AG04450 (cell line): Measurements from ENCODE around the gene UAP1L1. TPM values are rescaled to one million over a fixed set of nuclear protein-coding genes. Genes with fewer than 3 reads are reported as not detected.

ENCODE experiments used
- CTCF ChIA-PET: fragments of 300-600, 350-600 bp; formaldehyde crosslinking; extraction: SDS; loops from one replicate; lab custom pipeline; 2022; ENCODE audit warnings: antibody characterized with exemption, inconsistent platforms; lab: Charles Lee
- POLR2A ChIA-PET: fragments of 350-600 bp; formaldehyde crosslinking; extraction: SDS; loops from one replicate; lab custom pipeline; 2021; ENCODE audit warnings: antibody characterized with exemption, inconsistent platforms; lab: Yijun Ruan, JAX
- DNase-seq: peaks from one replicate; pipeline ENCODE4 v3.0.0-alpha.2; 2011; ENCODE audit warnings: low read depth, low spot score
- H3K27ac ChIP-seq: one replicate; pipeline ENCODE4 v1.5.1; 2012; ENCODE audit warnings: low read depth, low read length, control low read depth
- H3K27me3 ChIP-seq: one replicate; pipeline ENCODE4 v1.6.0; 2012; ENCODE audit warnings: low read length; ENCODE audit not compliant: control insufficient read depth, insufficient read depth
- H3K4me3 ChIP-seq: 2 replicates; pipeline ENCODE4 v1.5.1; 2011; ENCODE audit warnings: mild to moderate bottlenecking, low read depth, low read length, control low read depth
- H3K9me3 ChIP-seq: 2 replicates; pipeline ENCODE4 v1.5.1; 2012; ENCODE audit warnings: low read length; ENCODE audit not compliant: control insufficient read depth, insufficient read depth
- polyA plus RNA-seq: library from polyadenylated mRNA; depleted of rRNA; stranded (reverse); fragments of >200 nt; gene quantifications from 2 replicates; pipeline ENCODE4 v1.2.3, GENCODE V29; 2011
- TF ChIP-seq, protein P1 (sequence below): IDR thresholded peaks from 2 replicates; pipeline ENCODE4 v1.5.1; 2011; ENCODE audit warnings: low read depth, low read length, control low read depth, inconsistent platforms

Gene UAP1L1
- polyA plus RNA-seq, 1 experiment: 5.1 TPM

GRCh38 chr9:137084526-137084925 lies 7.2 kb downstream of the UAP1L1 start:
- Histone ChIP-seq H3K27ac (peak overlapping the region; percentile 31), H3K27me3 (no peaks in the 10 kb centered on the region), H3K9me3 (no peaks in the 10 kb centered on the region), H3K4me3 (no peak overlapping the region)
- TF ChIP-seq, protein P1, sequence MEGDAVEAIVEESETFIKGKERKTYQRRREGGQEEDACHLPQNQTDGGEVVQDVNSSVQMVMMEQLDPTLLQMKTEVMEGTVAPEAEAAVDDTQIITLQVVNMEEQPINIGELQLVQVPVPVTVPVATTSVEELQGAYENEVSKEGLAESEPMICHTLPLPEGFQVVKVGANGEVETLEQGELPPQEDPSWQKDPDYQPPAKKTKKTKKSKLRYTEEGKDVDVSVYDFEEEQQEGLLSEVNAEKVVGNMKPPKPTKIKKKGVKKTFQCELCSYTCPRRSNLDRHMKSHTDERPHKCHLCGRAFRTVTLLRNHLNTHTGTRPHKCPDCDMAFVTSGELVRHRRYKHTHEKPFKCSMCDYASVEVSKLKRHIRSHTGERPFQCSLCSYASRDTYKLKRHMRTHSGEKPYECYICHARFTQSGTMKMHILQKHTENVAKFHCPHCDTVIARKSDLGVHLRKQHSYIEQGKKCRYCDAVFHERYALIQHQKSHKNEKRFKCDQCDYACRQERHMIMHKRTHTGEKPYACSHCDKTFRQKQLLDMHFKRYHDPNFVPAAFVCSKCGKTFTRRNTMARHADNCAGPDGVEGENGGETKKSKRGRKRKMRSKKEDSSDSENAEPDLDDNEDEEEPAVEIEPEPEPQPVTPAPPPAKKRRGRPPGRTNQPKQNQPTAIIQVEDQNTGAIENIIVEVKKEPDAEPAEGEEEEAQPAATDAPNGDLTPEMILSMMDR: no peak
- ChIA-PET CTCF (interaction anchor here (1.0 to 1.9 kb wide), 2 partner anchors 17 kb away, joined by 3 to 11 read pairs; no protein-coding TSS in a partner anchor), POLR2A (interaction anchor here (1.4 kb wide), 1 partner anchor 104 kb away, joined by 3 read pairs; the partner anchor contains the start of gene SSNA1)
- DNase-seq: no peak

- TF ChIP-seq, protein P1: no peak
- POLR2A ChIA-PET: interaction anchor here (0.6 to 2.1 kb wide), 13 partner anchors 13 to 393 kb away, joined by 3 to 12 read pairs (median 4); partner anchors contain the start of genes ANAPC2, NPDC1, RNF224 and SSNA1
These were observed 8.7 kb downstream of the UAP1L1 start for GRCh38 chr9:137085920-137086530.

DNA sequence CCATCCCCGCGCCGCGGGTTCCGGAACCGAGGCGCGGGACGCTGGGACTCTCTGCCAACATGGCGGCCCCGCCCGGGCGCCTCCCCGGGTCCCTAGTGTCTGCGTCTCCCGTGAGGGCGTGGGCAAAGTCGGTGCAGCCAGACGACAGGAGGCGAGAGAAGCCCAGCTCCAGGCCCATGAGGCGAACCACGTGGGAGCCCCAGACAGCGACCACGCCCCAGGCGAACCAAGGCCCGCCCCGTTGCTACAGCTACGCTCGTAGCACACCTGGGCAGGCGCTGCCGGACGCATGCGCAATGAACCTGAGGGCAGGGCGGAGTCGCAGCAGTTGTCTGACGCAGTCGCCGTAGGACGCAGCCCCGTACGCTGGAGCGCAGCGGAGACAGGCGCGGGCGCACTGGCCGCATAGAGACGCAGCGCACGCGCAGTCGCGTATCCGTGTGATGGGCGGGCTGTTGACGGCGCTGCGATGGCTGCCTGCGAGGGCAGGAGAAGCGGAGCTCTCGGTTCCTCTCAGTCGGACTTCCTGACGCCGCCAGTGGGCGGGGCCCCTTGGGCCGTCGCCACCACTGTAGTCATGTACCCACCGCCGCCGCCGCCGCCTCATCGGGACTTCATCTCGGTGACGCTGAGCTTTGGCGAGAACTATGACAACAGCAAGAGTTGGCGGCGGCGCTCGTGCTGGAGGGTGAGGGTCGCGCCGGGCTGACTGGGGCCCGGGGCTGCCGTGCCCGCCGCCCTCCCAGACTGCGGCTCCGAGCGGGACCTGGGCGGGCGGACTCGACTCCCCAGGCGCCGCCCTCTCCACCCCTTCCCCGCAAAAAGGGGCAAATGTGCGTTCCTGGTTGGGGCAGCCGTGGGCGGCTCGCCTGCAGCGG lies 9.5 kb downstream of the UAP1L1 start, which contains the start of gene MAN1B1:
TSS of gene MAN1B1 (plus strand) at position 455 of the 878 bp plus-strand sequence. CDS start at position 470, 15 bp downstream.
- Histone ChIP-seq H3K4me3 (peak within 1 kb of the TSS; percentile 76), H3K27me3 (no peaks in the 10 kb centered on the region), H3K27ac (peak within 1 kb of the TSS; percentile 75), H3K9me3 (no peaks in the 10 kb centered on the region)
- POLR2A ChIA-PET: interaction anchor here (0.6 to 2.1 kb wide), 19 partner anchors 9 to 393 kb away, joined by 3 to 12 read pairs (median 4); partner anchors contain the start of genes ANAPC2, NPDC1, RNF224 and SSNA1
- TF ChIP-seq, protein P1: no peak
- CTCF ChIA-PET: interaction anchor here (0.6 to 1.7 kb wide), 5 partner anchors 19 to 314 kb away, joined by 4 to 7 read pairs (median 5); no protein-coding TSS in a partner anchor
- DNase-seq: peak; percentile 97

More at GRCh38 chr9:137085920-137086530, 8.7 kb downstream of the UAP1L1 start:
- DNase-seq: no peak
- CTCF ChIA-PET: interaction anchor here (0.6 to 1.7 kb wide), 5 partner anchors 18 to 313 kb away, joined by 4 to 7 read pairs (median 5); no protein-coding TSS in a partner anchor
- peak overlapping the region; percentile 76 for H3K4me3 ChIP-seq
- no peaks in the 10 kb centered on the region for H3K9me3 ChIP-seq
- H3K27me3 ChIP-seq: no peaks in the 10 kb centered on the region
- H3K27ac ChIP-seq: peak overlapping the region; percentile 65

- no peaks in the 10 kb centered on the region for H3K27me3 ChIP-seq
- CTCF ChIA-PET: interaction anchor here (0.7 to 1.7 kb wide), 3 partner anchors 41 to 149 kb away, joined by 3 to 6 read pairs (median 5); no protein-coding TSS in a partner anchor
- TF ChIP-seq, protein P1: no peak
- no peaks in the 10 kb centered on the region for H3K9me3 ChIP-seq
- POLR2A ChIA-PET: interaction anchor here (0.7 to 2.1 kb wide), 11 partner anchors 8 to 359 kb away, joined by 3 to 12 read pairs (median 5); partner anchors contain the start of genes ANAPC2, NPDC1, RNF224 and SSNA1
- no peak overlapping the region for H3K27ac ChIP-seq
- DNase-seq: no peak
- peak overlapping the region; percentile 76 for H3K4me3 ChIP-seq
These were observed 10.2 kb downstream of the UAP1L1 start for GRCh38 chr9:137087409-137087925.
